Gastroesophageal sphincter (tissue), 3 donors: ENCODE measurements around the gene ADO.

Experiments used
- CTCF ChIP-seq, 4 experiments: fragments of 200-600 bp in 2 of 4; fragments of 450-650 bp in 2 of 4; sonication (generic) in 1 of 4; IDR thresholded peaks; one replicate each; pipeline ENCODE4 v1.5.1; 2017 to 2019; ENCODE audit warnings: antibody characterized with exemption in 4 of 4, mild to moderate bottlenecking in 2 of 4, moderate library complexity in 2 of 4
- EP300 ChIP-seq: sonication (generic); formaldehyde crosslinking; IDR thresholded peaks from one replicate; pipeline ENCODE4 v1.6.1; 2017; ENCODE audit warnings: antibody characterized with exemption, mild to moderate bottlenecking
- POLR2A ChIP-seq, 2 donors: fragments of 450-650 bp; IDR thresholded peaks; one replicate each; pipeline ENCODE4 v1.6.1; 2017; ENCODE audit warnings: antibody characterized with exemption in 2 of 2, mild to moderate bottlenecking in 2 of 2, moderate library complexity in 1 of 2
- POLR2AphosphoS5 ChIP-seq: sonication (generic); formaldehyde crosslinking; IDR thresholded peaks from one replicate; pipeline ENCODE4 v1.6.1; 2017; ENCODE audit warnings: antibody characterized with exemption

DNA sequence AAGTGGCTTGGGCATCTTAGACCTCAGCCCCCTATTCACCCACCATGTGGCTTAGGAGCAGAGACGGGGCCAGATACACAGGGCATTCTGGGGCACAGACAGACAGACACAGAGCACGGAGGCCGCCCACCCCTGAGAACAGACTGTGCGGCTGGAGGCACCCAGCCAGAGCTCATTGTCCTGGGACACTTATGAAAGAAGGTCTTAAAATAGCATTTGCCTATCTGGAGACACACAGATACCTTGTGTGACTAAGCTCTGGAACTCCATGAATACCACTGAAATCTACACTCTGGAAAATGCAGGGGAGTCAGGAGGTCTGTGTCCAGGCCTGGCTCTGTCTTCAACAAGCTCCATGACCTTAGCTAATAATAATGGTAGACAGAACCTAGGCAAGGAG is 41.4 kb upstream of the ADO start:
- no peak for TF ChIP-seq CTCF (IDR thresholded peaks at IDR 0.05)
- no peak for TF ChIP-seq POLR2A (IDR thresholded peaks at IDR 0.05)
- no peak for TF ChIP-seq POLR2AphosphoS5
- no peak for TF ChIP-seq EP300
